ENCODE measurements around the gene ITCH.

- TF ChIP-seq CREB1 (IDR thresholded peaks at IDR 0.05) (no peak), TCF12 (IDR thresholded peaks at IDR 0.05; ENCODE audit: low read depth, low read length) (no peak), EZH2 (IDR thresholded peaks at IDR 0.05; ENCODE audit: low read depth, low read length, severe bottlenecking) (no peak), POLR2A (IDR thresholded peaks at IDR 0.05; ENCODE audit: control extremely low read depth in 1 of 2, low read depth in 2 of 2, low read length in 2 of 2) (no peak), E2F6 (IDR thresholded peaks at IDR 0.05) (no peak), EP300 (IDR thresholded peaks at IDR 0.05; ENCODE audit: borderline replicate concordance in 1 of 2, low read depth in 2 of 2, low read length in 2 of 2) (no peak), ATF3 (IDR thresholded peaks at IDR 0.05; ENCODE audit: insufficient read depth, low read depth, low read length) (no peak), CTCF (IDR thresholded peaks at IDR 0.05; ENCODE audit: control extremely low read depth in 1 of 3, insufficient read depth in 1 of 3, low read depth in 1 of 3, low read length in 3 of 3) (no peak)
These were observed 76.1 kb downstream of the ITCH start for GRCh38 chr20:34439168-34439567.
